ENCODE results near the gene UBE2Q1.

The UBE2Q1 gene

GRCh38 chr1:154577346-154578057, 19.0 kb upstream of the UBE2Q1 start:
- no peak for DNase-seq (ENCODE audit: low spot score)

- DNase-seq (ENCODE audit: low spot score), result no peak
Measured at GRCh38 chr1:154575951-154576566, 17.6 kb upstream of the UBE2Q1 start.

- DNase-seq (ENCODE audit: low spot score), result no peak
Measured at GRCh38 chr1:154575147-154575927, 16.9 kb upstream of the UBE2Q1 start.

GRCh38 chr1:154574716-154575115, 16.3 kb upstream of the UBE2Q1 start:
- DNase-seq (ENCODE audit: low spot score), result peak; percentile 56

- DNase-seq (ENCODE audit: low spot score), result no peak
Measured at GRCh38 chr1:154573168-154573510, 14.7 kb upstream of the UBE2Q1 start.

- no peak for DNase-seq (ENCODE audit: low spot score)
Measured at GRCh38 chr1:154572468-154573167, 14.2 kb upstream of the UBE2Q1 start.

- DNase-seq (ENCODE audit: low spot score), result no peak
Measured at GRCh38 chr1:154571964-154572288, 13.5 kb upstream of the UBE2Q1 start.

- no peak for DNase-seq (ENCODE audit: low spot score)
Measured at GRCh38 chr1:154571244-154571963, 12.9 kb upstream of the UBE2Q1 start.

GRCh38 chr1:154568157-154568815, 9.8 kb upstream of the UBE2Q1 start:
- no peak for DNase-seq (ENCODE audit: low spot score)

- peak; percentile 90 for DNase-seq (ENCODE audit: low spot score)
Measured at GRCh38 chr1:154567386-154568156, 9.1 kb upstream of the UBE2Q1 start, which contains the start of gene CHRNB2. Gene CHRNB2 (plus strand): TSS chr1:154567778. CDS start chr1:154568045, 267 bp downstream.

GRCh38 chr1:154565876-154566275, 7.4 kb upstream of the UBE2Q1 start:
- DNase-seq (ENCODE audit: low spot score), result no peak

- DNase-seq (ENCODE audit: low spot score), result peak; percentile 76
Measured at GRCh38 chr1:154559466-154560044, 1.1 kb upstream of the UBE2Q1 start.

GRCh38 chr1:154558720-154559465, 431 bp upstream of the UBE2Q1 start:
- peak; percentile 95 for DNase-seq (ENCODE audit: low spot score)

GRCh38 chr1:154557248-154557938, 1.1 kb downstream of the UBE2Q1 start:
- DNase-seq (ENCODE audit: low spot score), result no peak

GRCh38 chr1:154556422-154556821, 2.0 kb downstream of the UBE2Q1 start:
- no peak for DNase-seq (ENCODE audit: low spot score)

GRCh38 chr1:154553056-154554030, 5.1 kb downstream of the UBE2Q1 start:
- no peak for DNase-seq (ENCODE audit: low spot score)

GRCh38 chr1:154552036-154552435, 6.4 kb downstream of the UBE2Q1 start:
- DNase-seq (ENCODE audit: low spot score), result no peak

- DNase-seq (ENCODE audit: low spot score), result no peak
Measured at GRCh38 chr1:154551474-154551873, 7.0 kb downstream of the UBE2Q1 start.
